Measurements from ENCODE around the gene PPP2R3B.
"Not testable (repeated sequence)": the region's sequence is repeated elsewhere in the genome, so short reads cannot be mapped to it uniquely, and the experiment has no call there.

PPP2R3B gene

GRCh38 chrX:308821-309520 lies 77.7 kb downstream of the PPP2R3B start:
- H3K4me3 ChIP-seq (ENCODE audit: low read depth, low read length) = no peak overlapping the region
- no peak for DNase-seq (ENCODE audit: low read depth)
- TF ChIP-seq, protein P1, sequence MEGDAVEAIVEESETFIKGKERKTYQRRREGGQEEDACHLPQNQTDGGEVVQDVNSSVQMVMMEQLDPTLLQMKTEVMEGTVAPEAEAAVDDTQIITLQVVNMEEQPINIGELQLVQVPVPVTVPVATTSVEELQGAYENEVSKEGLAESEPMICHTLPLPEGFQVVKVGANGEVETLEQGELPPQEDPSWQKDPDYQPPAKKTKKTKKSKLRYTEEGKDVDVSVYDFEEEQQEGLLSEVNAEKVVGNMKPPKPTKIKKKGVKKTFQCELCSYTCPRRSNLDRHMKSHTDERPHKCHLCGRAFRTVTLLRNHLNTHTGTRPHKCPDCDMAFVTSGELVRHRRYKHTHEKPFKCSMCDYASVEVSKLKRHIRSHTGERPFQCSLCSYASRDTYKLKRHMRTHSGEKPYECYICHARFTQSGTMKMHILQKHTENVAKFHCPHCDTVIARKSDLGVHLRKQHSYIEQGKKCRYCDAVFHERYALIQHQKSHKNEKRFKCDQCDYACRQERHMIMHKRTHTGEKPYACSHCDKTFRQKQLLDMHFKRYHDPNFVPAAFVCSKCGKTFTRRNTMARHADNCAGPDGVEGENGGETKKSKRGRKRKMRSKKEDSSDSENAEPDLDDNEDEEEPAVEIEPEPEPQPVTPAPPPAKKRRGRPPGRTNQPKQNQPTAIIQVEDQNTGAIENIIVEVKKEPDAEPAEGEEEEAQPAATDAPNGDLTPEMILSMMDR (IDR thresholded peaks at IDR 0.05; ENCODE audit: low read depth, low read length, missing control alignments) = no peak

- no peak overlapping the region for H3K4me3 ChIP-seq (ENCODE audit: low read depth, low read length)
- DNase-seq (ENCODE audit: low read depth) = no peak
- TF ChIP-seq, protein P1 (IDR thresholded peaks at IDR 0.05; ENCODE audit: low read depth, low read length, missing control alignments) = no peak
These were observed 79.2 kb downstream of the PPP2R3B start for GRCh38 chrX:307261-308111.

DNA sequence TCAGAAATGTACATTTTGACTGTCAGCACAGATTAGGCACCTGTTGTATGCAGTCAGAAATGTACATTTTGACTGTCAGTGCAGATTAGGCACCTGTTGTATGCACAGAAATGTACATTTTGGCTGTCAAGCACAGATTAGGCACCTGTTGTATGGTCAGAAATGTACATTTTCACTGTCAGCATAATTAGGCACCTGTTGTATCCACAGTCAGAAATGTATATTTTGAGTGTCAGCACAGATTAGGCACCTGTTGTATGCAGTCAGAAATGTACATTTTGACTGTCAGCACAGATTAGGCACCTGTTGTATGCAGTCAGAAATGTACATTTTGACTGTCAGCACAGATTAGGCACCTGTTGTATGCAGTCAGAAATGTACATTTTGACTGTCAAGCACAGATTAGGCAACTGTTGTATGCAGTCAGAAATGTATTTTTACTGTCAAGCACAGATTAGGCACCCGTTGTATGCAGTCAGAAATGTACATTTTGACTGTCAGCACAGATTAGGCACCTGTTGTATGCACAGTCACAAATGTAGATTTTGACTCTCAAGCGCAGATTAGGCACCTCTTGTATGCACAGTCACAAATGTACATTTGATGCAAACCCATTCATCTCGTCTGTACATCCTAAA lies 80.0 kb downstream of the PPP2R3B start:
- H3K4me3 ChIP-seq (ENCODE audit: low read depth, low read length) = not testable (repeated sequence)

DNA sequence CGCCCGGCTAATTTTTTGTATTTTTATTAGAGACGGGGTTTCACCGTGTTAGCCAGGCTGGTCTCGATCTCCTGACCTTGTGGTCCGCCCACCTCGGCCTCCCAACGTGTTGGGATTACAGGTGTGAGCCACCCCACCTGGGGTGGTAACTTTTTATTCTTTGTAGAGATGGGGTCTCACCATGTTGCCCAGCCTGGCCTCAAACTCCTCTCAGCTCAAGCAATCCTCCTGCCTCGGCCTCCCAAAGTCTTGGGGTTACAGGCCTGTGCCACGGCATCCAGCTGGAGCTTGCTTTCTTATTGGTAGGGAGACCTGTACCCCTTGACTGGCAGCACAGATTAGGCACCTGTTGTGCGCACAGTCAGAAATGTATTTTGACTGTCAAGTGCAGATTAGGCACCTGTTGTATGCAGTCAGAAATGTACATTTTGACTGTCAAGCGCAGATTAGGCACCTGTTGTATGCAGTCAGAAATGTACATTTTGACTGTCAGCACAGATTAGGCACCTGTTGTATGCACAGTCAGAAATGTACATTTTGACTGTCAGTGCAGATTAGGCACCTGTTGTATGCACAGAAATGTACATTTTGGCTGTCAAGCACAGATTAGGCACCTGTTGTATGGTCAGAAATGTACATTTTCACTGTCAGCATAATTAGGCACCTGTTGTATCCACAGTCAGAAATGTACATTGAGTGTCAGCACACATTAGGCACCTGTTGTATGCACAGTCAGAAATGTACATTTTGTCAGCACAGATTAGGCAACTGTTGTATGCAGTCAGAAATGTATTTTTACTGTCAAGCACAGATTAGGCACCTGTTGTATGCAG lies 80.7 kb downstream of the PPP2R3B start:
- H3K4me3 ChIP-seq (ENCODE audit: low read depth, low read length); DNase-seq (ENCODE audit: low read depth): not testable (repeated sequence)

More for the DNA sequence above, 80.0 kb downstream of the PPP2R3B start:
- DNase-seq (ENCODE audit: low read depth) = not testable (repeated sequence)

DNA sequence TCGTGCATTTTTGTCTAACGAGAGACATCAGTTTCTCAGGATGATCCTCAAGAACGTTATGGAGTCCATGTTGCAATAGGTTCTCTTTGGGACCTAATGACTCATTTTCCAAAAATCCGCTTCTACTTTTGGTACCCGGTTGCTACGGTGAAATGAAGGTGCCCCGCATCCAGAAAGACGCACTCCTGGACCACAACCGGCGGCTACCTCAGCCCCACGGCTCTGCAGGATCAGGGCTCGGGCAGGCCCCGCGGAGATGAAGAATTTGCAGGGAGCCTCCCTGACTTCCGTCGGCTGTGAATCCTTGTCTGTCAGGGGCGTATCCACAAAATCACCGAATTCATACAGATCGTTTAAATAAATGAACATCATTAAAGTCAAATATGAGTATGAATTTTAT lies 83.7 kb downstream of the PPP2R3B start:
- no peak overlapping the region for H3K4me3 ChIP-seq (ENCODE audit: low read depth, low read length)

DNA sequence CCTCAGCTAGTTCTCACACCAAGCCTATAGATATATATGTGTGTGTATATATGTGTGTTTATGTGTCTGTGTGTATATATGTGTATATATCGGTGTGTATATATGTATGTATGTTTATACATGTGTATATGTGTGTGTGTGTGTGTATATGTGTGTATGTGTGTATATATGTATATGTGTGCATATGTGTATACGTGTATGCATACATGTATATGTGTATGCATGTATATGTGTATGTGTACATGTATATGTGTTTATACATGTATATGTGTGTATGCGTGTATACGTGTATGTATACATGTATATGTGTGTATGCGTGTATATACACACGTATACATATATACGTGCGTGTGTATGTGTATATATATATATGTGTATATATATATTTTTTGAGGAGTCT lies 86.4 kb downstream of the PPP2R3B start:
- DNase-seq (ENCODE audit: low read depth) = no peak
- no peak overlapping the region for H3K4me3 ChIP-seq (ENCODE audit: low read depth, low read length)
- TF ChIP-seq, protein P1 (IDR thresholded peaks at IDR 0.05; ENCODE audit: low read depth, low read length, missing control alignments) = no peak

More for the DNA sequence above, 83.7 kb downstream of the PPP2R3B start:
- TF ChIP-seq, protein P1 (IDR thresholded peaks at IDR 0.05; ENCODE audit: low read depth, low read length, missing control alignments) = no peak
- no peak for DNase-seq (ENCODE audit: low read depth)

DNA sequence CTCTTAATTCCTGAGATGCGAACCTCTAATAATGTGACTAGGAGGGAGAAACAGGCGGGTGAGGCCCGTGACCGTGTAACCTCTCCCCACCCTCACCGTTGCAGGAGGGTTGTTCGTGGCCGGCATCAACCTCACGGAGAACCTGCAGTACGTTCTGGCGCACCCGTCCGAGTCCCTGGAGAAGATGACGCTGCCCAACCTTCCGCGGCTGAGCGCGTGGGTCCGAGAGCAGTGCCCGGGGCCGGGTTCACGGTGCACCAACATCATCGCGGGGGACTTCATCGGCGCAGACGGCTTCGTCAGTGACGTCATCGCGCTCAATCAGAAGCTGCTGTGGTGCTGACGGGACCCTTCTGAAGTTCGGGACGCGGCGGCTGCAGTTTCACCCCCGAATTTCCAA lies 87.7 kb downstream of the PPP2R3B start:
- H3K4me3 ChIP-seq (ENCODE audit: low read depth, low read length) = no peak overlapping the region
- DNase-seq (ENCODE audit: low read depth) = no peak
- TF ChIP-seq, protein P1 (IDR thresholded peaks at IDR 0.05; ENCODE audit: low read depth, low read length, missing control alignments) = no peak

Measured in GM12864 (cell line).